Measurements from ENCODE around the gene DDB1. TPM values are rescaled to one million over a fixed set of nuclear protein-coding genes. Genes with fewer than 3 reads are reported as not detected.
"Not testable (repeated sequence)": the region's sequence is repeated elsewhere in the genome, so short reads cannot be mapped to it uniquely, and the experiment has no call there.

The DDB1 gene
- total RNA-seq, 2 experiments from 2014 or later = 189 to 258 TPM

DNA sequence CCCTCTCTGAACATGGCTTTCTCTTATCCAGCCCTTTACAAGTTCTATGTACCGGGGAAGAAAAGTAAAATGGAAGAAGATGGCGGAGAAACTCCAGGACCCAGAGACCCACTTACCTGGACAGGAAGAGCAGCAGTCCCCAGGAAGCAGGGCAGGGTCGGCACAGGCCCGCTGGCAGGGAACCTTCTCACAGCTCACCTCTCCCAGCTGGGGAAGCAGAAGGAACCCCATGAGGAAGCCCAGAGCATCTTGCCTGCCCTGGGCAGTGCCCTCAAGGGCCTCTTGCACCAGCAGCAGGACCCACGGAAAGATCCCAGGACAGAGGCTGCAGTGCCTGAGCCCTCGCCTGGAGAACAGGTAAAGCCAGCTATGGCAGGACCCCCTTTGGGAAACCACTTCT, 68.5 kb downstream of the DDB1 start:
- no peak for DNase-seq
- Mint-ChIP-seq H3K4me1 (no peaks in the 10 kb centered on the region), H3K27me3 (no peaks in the 10 kb centered on the region), H3K36me3 (no peaks in the 10 kb centered on the region), H3K4me3 (no peak overlapping the region), H3K9me3 (ENCODE audit: low read depth) (no peaks in the 10 kb centered on the region), H3K27ac (no peak overlapping the region)
- CTCF ChIA-PET = interaction anchor here (1.4 kb wide), 1 partner anchor 9 kb away, joined by 6 read pairs; no protein-coding TSS in a partner anchor
- no peak for ATAC-seq

GRCh38 chr11:61259363-61259762, 73.5 kb downstream of the DDB1 start:
- DNase-seq = no peak
- CTCF ChIA-PET = interaction anchor here (1.4 to 4.7 kb wide), 2 partner anchors 35 to 126 kb away, joined by 4 to 13 read pairs; partner anchors contain the start of gene VWCE
- Mint-ChIP-seq H3K27ac (no peak overlapping the region), H3K4me3 (no peak overlapping the region), H3K27me3 (no peaks in the 10 kb centered on the region), H3K36me3 (no peaks in the 10 kb centered on the region), H3K4me1 (peaks cover 1% of the 10 kb centered on the region), H3K9me3 (ENCODE audit: low read depth) (no peaks in the 10 kb centered on the region)
- ATAC-seq = no peak

- H3K4me1 Mint-ChIP-seq = peaks cover 1% of the 10 kb centered on the region
- no peak overlapping the region for H3K4me3 Mint-ChIP-seq
- no peak for DNase-seq
- no peak for ATAC-seq
- CTCF ChIA-PET = interaction anchor here (1.4 to 4.7 kb wide), 2 partner anchors 36 to 127 kb away, joined by 4 to 13 read pairs; partner anchors contain the start of gene VWCE
- H3K27ac Mint-ChIP-seq = no peak overlapping the region
- H3K9me3 Mint-ChIP-seq (ENCODE audit: low read depth) = no peaks in the 10 kb centered on the region
- H3K27me3 Mint-ChIP-seq = no peaks in the 10 kb centered on the region
- no peaks in the 10 kb centered on the region for H3K36me3 Mint-ChIP-seq
Observed at GRCh38 chr11:61258546-61258945, 74.4 kb downstream of the DDB1 start.

GRCh38 chr11:61256710-61257482, 76.0 kb downstream of the DDB1 start:
- no peak for DNase-seq
- Mint-ChIP-seq H3K4me1 (peaks cover 1% of the 10 kb centered on the region), H3K4me3 (no peak overlapping the region), H3K9me3 (ENCODE audit: low read depth) (no peaks in the 10 kb centered on the region), H3K27me3 (no peaks in the 10 kb centered on the region), H3K27ac (no peak overlapping the region), H3K36me3 (no peaks in the 10 kb centered on the region)
- ATAC-seq = no peak
- CTCF ChIA-PET = interaction anchor here (1.0 to 1.5 kb wide), 2 partner anchors 13 to 129 kb away, joined by 4 to 6 read pairs; no protein-coding TSS in a partner anchor

DNA sequence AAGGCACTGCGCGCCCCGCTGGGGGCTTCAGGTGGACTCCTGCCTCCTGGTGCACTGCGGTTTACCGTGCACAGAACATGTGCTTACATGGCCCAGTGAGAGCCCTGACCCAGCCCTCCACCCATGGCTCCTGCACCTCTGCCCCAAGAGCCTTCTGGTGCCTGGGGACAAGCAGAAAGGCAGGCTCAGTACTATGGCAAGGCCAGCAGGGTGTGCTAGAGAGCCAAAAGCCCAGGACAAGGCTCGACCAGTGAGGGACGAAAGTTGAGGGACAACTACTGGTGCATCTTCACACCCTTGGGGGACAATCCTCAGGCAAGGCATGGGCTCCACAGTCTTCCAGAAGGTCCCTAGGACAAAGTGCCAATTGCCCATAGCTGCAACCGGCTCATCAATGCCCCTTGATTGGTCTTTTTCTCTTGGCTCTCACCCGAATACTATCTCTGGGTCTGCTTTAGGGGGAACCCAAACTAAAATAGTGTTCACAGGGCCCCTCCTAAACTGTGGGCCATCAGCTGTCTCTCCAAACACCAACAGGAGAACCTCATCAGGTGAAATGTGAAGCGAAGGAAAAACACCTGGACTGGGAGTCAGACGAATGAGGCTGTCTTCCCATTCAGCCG, 78.4 kb downstream of the DDB1 start:
- no peaks in the 10 kb centered on the region for H3K36me3 Mint-ChIP-seq
- CTCF ChIA-PET = interaction anchor here (0.7 to 4.7 kb wide), 18 partner anchors 10 to 479 kb away, joined by 3 to 46 read pairs (median 5); partner anchors contain the start of gene VWCE
- ATAC-seq = peak; percentile 95
- no peaks in the 10 kb centered on the region for H3K27me3 Mint-ChIP-seq
- no peaks in the 10 kb centered on the region for H3K9me3 Mint-ChIP-seq (ENCODE audit: low read depth)
- no peak overlapping the region for H3K4me3 Mint-ChIP-seq
- H3K27ac Mint-ChIP-seq = no peak overlapping the region
- peaks cover 1% of the 10 kb centered on the region for H3K4me1 Mint-ChIP-seq
- peak; percentile 75 for DNase-seq

- ATAC-seq; H3K27ac Mint-ChIP-seq; H3K4me1 Mint-ChIP-seq; H3K9me3 Mint-ChIP-seq (ENCODE audit: low read depth); DNase-seq; H3K27me3 Mint-ChIP-seq; H3K36me3 Mint-ChIP-seq; H3K4me3 Mint-ChIP-seq: not testable (repeated sequence)
- CTCF ChIA-PET = interaction anchor here (1.7 to 4.7 kb wide), 5 partner anchors 37 to 141 kb away, joined by 4 to 46 read pairs (median 21); partner anchors contain the start of gene VWCE
Observed at GRCh38 chr11:61252332-61252731, 80.6 kb downstream of the DDB1 start.

DNA sequence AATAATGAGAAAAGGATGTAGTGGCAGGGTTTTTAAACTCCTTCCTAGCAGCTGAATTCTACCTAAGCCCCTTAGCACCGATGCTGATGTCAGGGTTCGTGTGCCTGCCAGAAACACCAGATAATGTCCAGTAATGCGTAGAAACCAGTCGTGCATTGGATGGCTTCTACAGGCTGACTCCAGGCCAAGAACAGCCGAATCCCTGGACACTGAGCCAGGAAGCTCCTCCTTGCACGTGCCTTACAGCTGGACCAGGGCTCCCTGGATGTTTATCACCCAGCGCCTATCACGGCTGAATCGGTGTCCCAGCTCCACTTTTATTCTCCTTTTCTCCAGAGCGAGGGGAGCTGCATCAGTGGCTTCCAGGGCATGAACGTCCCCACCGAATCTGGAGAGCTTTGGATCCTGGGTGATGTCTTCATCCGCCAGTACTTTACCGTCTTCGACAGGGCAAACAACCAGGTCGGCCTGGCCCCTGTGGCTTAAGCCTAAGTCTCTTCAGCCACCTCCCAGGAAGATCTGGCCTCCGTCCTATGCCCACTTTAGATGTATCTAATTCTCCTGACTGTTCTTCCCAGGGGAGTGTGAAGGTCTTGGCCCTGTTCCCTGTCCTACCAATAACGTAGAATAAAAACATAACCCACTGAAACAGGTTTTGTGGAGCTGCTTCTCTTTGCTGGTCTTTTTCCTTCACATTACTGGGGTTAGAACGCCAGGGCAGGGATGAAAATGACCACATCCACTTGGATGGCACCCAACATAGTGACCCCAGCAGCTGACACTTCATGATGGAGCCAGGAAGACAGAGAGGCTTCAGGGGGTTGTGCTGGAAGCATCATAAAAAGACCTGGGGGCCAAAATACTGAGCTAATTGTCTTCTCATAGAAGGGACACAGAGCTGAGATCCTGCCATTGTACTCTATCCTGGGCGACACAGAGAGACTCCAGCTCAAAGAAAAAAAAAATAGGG, 81.8 kb downstream of the DDB1 start:
- H3K4me1 Mint-ChIP-seq; H3K36me3 Mint-ChIP-seq; ATAC-seq; H3K9me3 Mint-ChIP-seq (ENCODE audit: low read depth); H3K27me3 Mint-ChIP-seq; H3K27ac Mint-ChIP-seq; DNase-seq; H3K4me3 Mint-ChIP-seq: not testable (repeated sequence)
- CTCF ChIA-PET = interaction anchor here (1.0 to 4.7 kb wide), 3 partner anchors 43 to 135 kb away, joined by 3 to 46 read pairs (median 44); partner anchors contain the start of gene VWCE

Other genes with a start within 250 kb of the DDB1 start
- gene CD5, start 230.6 kb downstream of the DDB1 start, total RNA-seq = 100 to 1,000 TPM; 134 to 152 TPM
- 1 to 10 TPM; 5.4 to 5.6 TPM for gene VPS37C, start 171.7 kb downstream of the DDB1 start, total RNA-seq
- gene PGA3, start 129.6 kb downstream of the DDB1 start, total RNA-seq = not detected
- not detected for gene PGA4, start 110.8 kb downstream of the DDB1 start, total RNA-seq
- not detected for gene PGA5, start 91.9 kb downstream of the DDB1 start, total RNA-seq
- gene VWCE, start 37.8 kb downstream of the DDB1 start, total RNA-seq = 1 to 10 TPM; 3.8 to 3.9 TPM
- gene TKFC, start 123 bp upstream of the DDB1 start, total RNA-seq = 10 to 100 TPM; 36.9 to 42.3 TPM
- gene CYB561A3, start 28.8 kb upstream of the DDB1 start, total RNA-seq = 10 to 100 TPM; 43.9 to 51.2 TPM
- gene TMEM138, start 29.3 kb upstream of the DDB1 start, total RNA-seq = 10 to 100 TPM; 48.3 to 60.6 TPM
- gene TMEM216, start 59.5 kb upstream of the DDB1 start, total RNA-seq = 10 to 100 TPM in 1 of 2 experiments, 1 to 10 TPM in 1; 7.8 to 15.3 TPM
- 100 to 1,000 TPM; 103 to 118 TPM for gene CPSF7, start 96.9 kb upstream of the DDB1 start, total RNA-seq
- gene SDHAF2, start 97.0 kb upstream of the DDB1 start, total RNA-seq = 10 to 100 TPM; 37.6 to 57.6 TPM
- gene LRRC10B, start 175.6 kb upstream of the DDB1 start, total RNA-seq = under 1 TPM in 1 of 2 experiments, not detected in 1; 0.09 TPM
- gene SYT7, start 248.0 kb upstream of the DDB1 start, total RNA-seq = not detected

Data from activated CD8-positive, alpha-beta memory T cell treated with anti-CD3 and anti-CD28 coated beads, Interleukin-2, amount 10 ng/mL, durations not matched to agents 7 days and 5 days (primary cell).